Measurements from ENCODE around the gene WWOX.

- TF ChIP-seq MAZ (IDR thresholded peaks at IDR 0.05; ENCODE audit: borderline replicate concordance, low read depth, low read length): no peak
- no peak for TF ChIP-seq POLR2A (IDR thresholded peaks at IDR 0.05; ENCODE audit: low read depth, low read length)
- no peak for TF ChIP-seq MAFK (IDR thresholded peaks at IDR 0.05; ENCODE audit: low read depth, low read length)
These were observed 1022.9 kb downstream of the WWOX start for GRCh38 chr16:79122343-79122742.
